Pancreas (tissue), 10 donors: Measurements from ENCODE around the gene DNAH1. TPM values are rescaled to one million over a fixed set of nuclear protein-coding genes. Genes with fewer than 3 reads are reported as not detected.

Experiments used
- ATAC-seq, 4 donors: fragments of 200-7000 bp; cut with Tn5 transposase; one replicate each; pipeline versions ENCODE4 v1.8.0 to v1.9.1; 2020; ENCODE audit warnings: mild to moderate bottlenecking in 4 of 4, moderate library complexity in 4 of 4
- DNase-seq, 6 donors: peaks; one replicate each; pipeline ENCODE4 v3.0.0-alpha.2; 2020
- FAIRE-seq: peaks from 2 replicates; lab custom pipeline; 2012; peaks lifted over from hg19 to GRCh38; lab: Jason Lieb, UNC
- H3K27ac ChIP-seq, 4 donors: fragments of 200-600 bp; sonication (generic); 1 replicate in 3 of 4; 2 replicates in 1 of 4; pipeline versions ENCODE4 v1.5.0 to v1.8.0; 2020
- H3K27me3 ChIP-seq, 4 donors: fragments of 200-600 bp; one replicate each; pipeline ENCODE4 v1.8.0; 2021
- H3K36me3 ChIP-seq, 3 donors: fragments of 200-600 bp; sonication (generic) in 1 of 3; one replicate each; pipeline versions ENCODE4 v1.5.0 to v1.8.0; 2020 to 2021
- H3K4me1 ChIP-seq, 3 donors: fragments of 200-600 bp; one replicate each; pipeline ENCODE4 v1.8.0; 2021
- H3K4me3 ChIP-seq, 4 donors: fragments of 200-600 bp; sonication (generic) in 2 of 4; one replicate each; pipeline versions ENCODE4 v1.5.0 to v1.8.0; 2020 to 2021
- H3K9me3 ChIP-seq, 4 donors: fragments of 200-600 bp; one replicate each; pipeline ENCODE4 v1.8.0; 2021
- WGBS, 2 donors: extraction: QIAGEN DNeasy Blood & Tissue Kit; methylation state at CpG; one replicate each; pipeline ENCODE4 v1.1.7; 2013; 5-methylcytosine and 5-hydroxymethylcytosine counted together
- intact Hi-C, 3 donors: fragments of 100-400 bp; cut with DNase I; formaldehyde crosslinking; loops; one replicate each; pipeline versions ENCODE4 v1.11.1 to v1.14.2; 2022
- polyA plus RNA-seq, 2 donors: library from polyadenylated mRNA; stranded (reverse); fragments of 200-250 nt; gene quantifications; one replicate each; pipeline ENCODE4 v1.2.3, GENCODE V29; 2013
- total RNA-seq, 6 donors: library from RNA; stranded (reverse); fragmentation: NEBNext Ultra II Directional in 4 of 6; extraction: Animal tissue kit (Norgen Biotek cat#: 25700) in 4 of 6; gene quantifications; one replicate each; pipeline versions ENCODE4 v1.2.1 to v1.2.4, GENCODE V29; 2021 to 2023
- TF ChIP-seq, protein P1 (sequence below), 4 donors: fragments of 200-600 bp; sonication (generic) in 3 of 4; IDR thresholded peaks; one replicate each; pipeline versions ENCODE4 v1.5.0 to v1.8.0; 2021; ENCODE audit warnings: antibody characterized with exemption in 4 of 4
- donor health status: healthy with polysubstance abuse.
- donor health status: DM: no; HTN: no; CAD: no; lungs with moderate emphysema.
- donor health status: DM: no; HTN: no; CAD: no.
- donor health status: control.
- donor health status: control.
- donor health status: Bipolar disorder and iron deficiency.
- donor health status: DM: yes; HTN: yes; CAD: no.
- donor health status: DM: no; HTN: no; CAD: no.
- donor health status: DM: no; HTN: no; CAD: no.
- donor health status: DM: yes; HTN: yes; CAD: no.

Gene DNAH1
- total and polyA plus RNA-seq, 8 donors, result 2.9 to 11.4 (median 4.6) TPM

- Histone ChIP-seq H3K4me1 (no peaks in the 10 kb centered on the region), H3K36me3 (no peaks in the 10 kb centered on the region), H3K27ac (no peak overlapping the region), H3K4me3 (peak overlapping the region in 1 of 4 donors; percentile 30), H3K27me3 (no peaks in the 10 kb centered on the region), H3K9me3 (no peaks in the 10 kb centered on the region)
- no peak for FAIRE-seq
- WGBS, 2 donors, result 43 to 55% methylated on average over 45 of the region's 45 CpGs
- ATAC-seq, result peak; percentile 84 to 90 (median 86)
- intact Hi-C loops, result no loop called here
- DNase-seq, result peak in 4 of 6 donors; percentile 36 to 64 (median 42)
- TF ChIP-seq, protein P1, sequence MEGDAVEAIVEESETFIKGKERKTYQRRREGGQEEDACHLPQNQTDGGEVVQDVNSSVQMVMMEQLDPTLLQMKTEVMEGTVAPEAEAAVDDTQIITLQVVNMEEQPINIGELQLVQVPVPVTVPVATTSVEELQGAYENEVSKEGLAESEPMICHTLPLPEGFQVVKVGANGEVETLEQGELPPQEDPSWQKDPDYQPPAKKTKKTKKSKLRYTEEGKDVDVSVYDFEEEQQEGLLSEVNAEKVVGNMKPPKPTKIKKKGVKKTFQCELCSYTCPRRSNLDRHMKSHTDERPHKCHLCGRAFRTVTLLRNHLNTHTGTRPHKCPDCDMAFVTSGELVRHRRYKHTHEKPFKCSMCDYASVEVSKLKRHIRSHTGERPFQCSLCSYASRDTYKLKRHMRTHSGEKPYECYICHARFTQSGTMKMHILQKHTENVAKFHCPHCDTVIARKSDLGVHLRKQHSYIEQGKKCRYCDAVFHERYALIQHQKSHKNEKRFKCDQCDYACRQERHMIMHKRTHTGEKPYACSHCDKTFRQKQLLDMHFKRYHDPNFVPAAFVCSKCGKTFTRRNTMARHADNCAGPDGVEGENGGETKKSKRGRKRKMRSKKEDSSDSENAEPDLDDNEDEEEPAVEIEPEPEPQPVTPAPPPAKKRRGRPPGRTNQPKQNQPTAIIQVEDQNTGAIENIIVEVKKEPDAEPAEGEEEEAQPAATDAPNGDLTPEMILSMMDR (IDR thresholded peaks at IDR 0.05), result no peak
Observed at GRCh38 chr3:52317208-52318000, 1.3 kb downstream of the DNAH1 start.

GRCh38 chr3:52318186-52318816 lies 2.2 kb downstream of the DNAH1 start:
- no peak overlapping the region for H3K4me3 ChIP-seq
- no peak overlapping the region for H3K27ac ChIP-seq
- no peaks in the 10 kb centered on the region for H3K27me3 ChIP-seq
- ATAC-seq (peak in 1 of 4 donors; percentile 33), DNase-seq (peak in 1 of 6 donors; percentile 11), FAIRE-seq (no peak)
- TF ChIP-seq, protein P1 (IDR thresholded peaks at IDR 0.05), result no peak
- no peaks in the 10 kb centered on the region for H3K9me3 ChIP-seq
- 65 to 66% methylated on average over 14 of the region's 14 CpGs for WGBS, 2 donors
- no peaks in the 10 kb centered on the region for H3K4me1 ChIP-seq
- H3K36me3 ChIP-seq, result no peaks in the 10 kb centered on the region
- intact Hi-C loops, result no loop called here

GRCh38 chr3:52319921-52320595 lies 3.9 kb downstream of the DNAH1 start:
- H3K4me3 ChIP-seq, result no peak overlapping the region
- ATAC-seq (no peak), FAIRE-seq (no peak), DNase-seq (peak in 2 of 6 donors; percentile 8 to 39)
- no peak overlapping the region for H3K27ac ChIP-seq
- 89 to 96% methylated on average over 10 of the region's 10 CpGs for WGBS, 2 donors
- H3K27me3 ChIP-seq, result no peaks in the 10 kb centered on the region
- no peaks in the 10 kb centered on the region for H3K4me1 ChIP-seq
- H3K9me3 ChIP-seq, result no peaks in the 10 kb centered on the region
- TF ChIP-seq, protein P1 (IDR thresholded peaks at IDR 0.05), result no peak
- intact Hi-C loops, result no loop called here
- H3K36me3 ChIP-seq, result no peaks in the 10 kb centered on the region

DNA sequence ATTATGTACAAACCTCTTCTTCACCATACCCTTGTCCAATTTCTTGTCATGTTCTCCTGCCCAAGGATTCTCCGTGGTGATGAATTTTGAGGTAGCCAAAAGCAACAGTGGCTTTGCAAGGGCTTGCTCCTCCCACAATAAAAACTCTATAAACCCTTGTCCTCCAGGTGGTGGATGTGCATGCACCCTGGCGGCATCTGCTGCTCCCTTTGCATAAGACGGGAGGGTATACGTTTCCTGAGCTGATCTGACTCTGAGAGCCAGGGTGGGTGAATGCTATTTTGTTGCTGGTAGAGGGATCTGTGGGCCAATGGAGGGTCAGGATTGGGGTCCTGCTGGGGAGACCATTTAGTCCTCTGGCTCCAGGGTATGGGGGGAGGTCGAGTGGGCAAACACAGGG lies 5.4 kb downstream of the DNAH1 start:
- no peak for FAIRE-seq
- TF ChIP-seq, protein P1 (IDR thresholded peaks at IDR 0.05), result no peak
- Histone ChIP-seq H3K4me3 (no peak overlapping the region), H3K9me3 (no peaks in the 10 kb centered on the region), H3K4me1 (no peaks in the 10 kb centered on the region), H3K27ac (no peak overlapping the region), H3K36me3 (no peaks in the 10 kb centered on the region), H3K27me3 (no peaks in the 10 kb centered on the region)
- WGBS, 2 donors, result 80 to 88% methylated on average over 5 of the region's 5 CpGs
- ATAC-seq, result no peak
- intact Hi-C loops, result no loop called here
- peak in 1 of 6 donors; percentile 9 for DNase-seq
